Subcutaneous adipose tissue (tissue), 4 donors: Measurements from ENCODE around the gene FOXC1. TPM values are rescaled to one million over a fixed set of nuclear protein-coding genes. Genes with fewer than 3 reads are reported as not detected.

Experiments
- total RNA-seq, 4 donors: library from RNA; depleted of rRNA; stranded (reverse); fragments of >200 nt; gene quantifications; one replicate each; pipeline ENCODE4 v1.1.0, GENCODE V29; 2016
- TF ChIP-seq, protein P1 (sequence below): fragments of 450-650 bp; IDR thresholded peaks from one replicate; pipeline ENCODE4 v1.5.1; 2016; ENCODE audit warnings: low read depth, mild to moderate bottlenecking, control low read depth, antibody characterized with exemption, moderate library complexity

The FOXC1 gene
- total RNA-seq, 4 donors from 2014 or later, result 4.8 to 11.3 (median 8.6) TPM

DNA sequence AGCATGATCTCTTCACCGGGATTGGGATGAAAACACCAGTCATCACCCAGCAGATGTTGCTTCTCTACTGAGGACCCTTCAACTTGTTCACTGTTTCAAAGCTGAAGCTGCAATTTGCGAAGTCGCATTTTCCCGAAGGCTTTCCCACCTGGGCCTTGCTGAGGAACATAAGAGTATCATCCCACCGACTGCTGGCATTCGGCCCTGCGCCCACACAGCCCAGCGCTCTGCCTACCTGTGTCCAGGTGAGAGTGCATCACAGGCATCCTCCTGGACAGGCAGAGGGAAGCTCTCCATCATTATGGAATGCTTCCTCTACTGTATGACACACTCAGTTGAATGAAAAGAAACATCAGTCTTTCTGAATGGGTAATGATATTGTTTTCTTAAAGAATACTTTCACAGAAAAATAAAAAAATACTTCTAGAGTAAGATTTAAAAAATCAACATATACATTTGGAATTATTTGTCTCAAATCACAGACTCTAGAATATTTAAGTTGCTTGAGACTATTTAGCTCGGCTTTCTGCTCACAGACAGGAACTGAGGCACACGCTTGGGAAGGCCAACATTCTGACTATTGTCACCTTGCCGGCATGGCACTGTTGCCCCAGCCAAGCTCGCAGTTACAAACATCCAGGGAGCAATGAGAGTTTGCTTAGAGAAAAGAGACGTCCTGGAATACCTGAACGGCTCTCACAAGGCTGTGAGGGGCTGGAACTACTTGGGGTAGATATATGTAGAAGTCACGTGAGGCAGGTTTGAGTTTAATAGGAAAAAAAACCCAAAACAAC is 48.7 kb downstream of the FOXC1 start:
- TF ChIP-seq, protein P1, sequence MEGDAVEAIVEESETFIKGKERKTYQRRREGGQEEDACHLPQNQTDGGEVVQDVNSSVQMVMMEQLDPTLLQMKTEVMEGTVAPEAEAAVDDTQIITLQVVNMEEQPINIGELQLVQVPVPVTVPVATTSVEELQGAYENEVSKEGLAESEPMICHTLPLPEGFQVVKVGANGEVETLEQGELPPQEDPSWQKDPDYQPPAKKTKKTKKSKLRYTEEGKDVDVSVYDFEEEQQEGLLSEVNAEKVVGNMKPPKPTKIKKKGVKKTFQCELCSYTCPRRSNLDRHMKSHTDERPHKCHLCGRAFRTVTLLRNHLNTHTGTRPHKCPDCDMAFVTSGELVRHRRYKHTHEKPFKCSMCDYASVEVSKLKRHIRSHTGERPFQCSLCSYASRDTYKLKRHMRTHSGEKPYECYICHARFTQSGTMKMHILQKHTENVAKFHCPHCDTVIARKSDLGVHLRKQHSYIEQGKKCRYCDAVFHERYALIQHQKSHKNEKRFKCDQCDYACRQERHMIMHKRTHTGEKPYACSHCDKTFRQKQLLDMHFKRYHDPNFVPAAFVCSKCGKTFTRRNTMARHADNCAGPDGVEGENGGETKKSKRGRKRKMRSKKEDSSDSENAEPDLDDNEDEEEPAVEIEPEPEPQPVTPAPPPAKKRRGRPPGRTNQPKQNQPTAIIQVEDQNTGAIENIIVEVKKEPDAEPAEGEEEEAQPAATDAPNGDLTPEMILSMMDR, result no peak

DNA sequence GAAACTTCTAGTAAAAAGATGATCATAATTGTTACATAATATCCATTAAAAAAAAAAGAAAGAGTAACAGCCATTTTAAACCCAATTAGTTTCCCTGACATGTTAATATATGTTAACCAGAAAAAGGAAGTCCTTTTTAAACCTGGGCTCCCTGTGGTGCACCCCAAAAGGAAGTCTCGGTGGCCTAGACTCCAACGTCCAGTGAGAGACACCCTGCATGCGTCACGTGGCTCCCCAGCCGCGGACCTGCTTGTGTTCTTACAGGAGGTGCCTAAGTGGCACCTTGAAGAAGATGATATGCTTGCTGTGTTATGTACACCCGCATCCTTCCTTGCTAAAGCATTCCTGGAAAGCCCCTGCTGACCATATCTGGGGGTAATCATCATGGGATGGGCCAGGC is 50.1 kb downstream of the FOXC1 start:
- TF ChIP-seq, protein P1, result no peak

DNA sequence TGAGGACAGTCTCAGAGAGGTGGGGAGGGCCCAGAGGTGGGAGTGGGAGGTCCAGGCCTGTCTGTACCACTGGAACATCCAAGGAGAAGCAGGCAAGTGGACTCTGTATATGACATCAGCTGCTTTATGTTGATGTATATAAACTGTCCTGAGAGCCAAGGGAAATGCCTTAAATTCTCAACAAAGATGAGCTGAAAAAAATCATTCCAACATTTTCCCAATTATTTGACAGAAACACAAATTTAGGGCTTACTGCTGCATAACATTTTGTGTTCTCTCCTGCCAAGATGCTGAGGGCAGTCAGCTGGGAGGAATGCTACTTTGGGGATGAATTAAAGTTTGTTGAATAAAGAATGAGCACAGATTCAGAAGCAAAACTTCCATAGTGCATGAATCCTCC is 52.8 kb downstream of the FOXC1 start:
- TF ChIP-seq, protein P1, result no peak

Other genes starting within 250 kb of the FOXC1 start
- under 1 TPM in 3 of 4 donors, not detected in 1; 0.51 to 0.88 (median 0.75) TPM for gene FOXF2, start 220.3 kb upstream of the FOXC1 start, total RNA-seq